ENCODE measurements around the gene RNF130.
"Not testable (repeated sequence)": the region's sequence is repeated elsewhere in the genome, so short reads cannot be mapped to it uniquely, and the experiment has no call there.

Gene RNF130

GRCh38 chr5:180026320-180026719 lies 45.2 kb downstream of the RNF130 start:
- DNase-seq (ENCODE audit: low read depth in 1 of 2, low spot score in 1 of 2) = no peak

DNA sequence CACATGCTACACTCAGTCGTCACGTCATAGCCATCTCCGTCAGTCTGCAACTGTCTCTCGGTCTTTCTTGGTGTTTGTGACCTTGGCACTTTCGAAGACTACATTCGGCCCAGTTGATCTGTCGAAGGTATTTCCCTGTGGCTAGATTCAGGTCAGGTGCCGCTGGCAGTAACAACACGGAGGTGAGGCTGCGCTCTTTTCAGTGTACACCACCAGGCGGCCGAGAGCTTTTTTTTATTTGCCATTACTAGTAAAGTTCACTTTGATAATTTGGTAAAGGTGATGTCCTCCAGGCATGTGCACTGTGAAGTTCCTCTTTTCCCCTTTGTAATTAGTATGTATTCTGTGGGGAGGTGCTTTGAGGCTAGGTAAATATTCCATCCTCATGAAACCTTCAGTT lies 49.7 kb downstream of the RNF130 start:
- DNase-seq (ENCODE audit: low read depth in 1 of 2, low spot score in 1 of 2) = no peak

DNA sequence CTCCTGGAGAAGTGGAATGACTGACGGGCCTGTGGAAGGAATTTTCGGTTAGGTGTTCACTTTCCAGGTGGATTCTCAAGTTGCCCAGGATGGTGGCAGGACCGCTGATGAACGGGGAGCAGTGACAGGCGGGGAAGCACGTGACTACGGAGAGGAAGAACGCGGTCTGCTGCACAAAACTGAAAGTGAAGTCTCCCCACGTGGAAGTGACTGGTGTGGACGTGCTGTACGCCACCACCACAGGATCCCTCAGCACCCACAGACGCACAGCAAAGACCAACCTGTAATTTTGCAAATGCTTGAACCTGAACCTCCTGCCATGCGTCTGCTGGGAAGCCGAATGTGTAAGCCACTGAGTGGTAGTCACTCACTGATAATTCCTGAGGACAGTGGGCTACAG lies 51.4 kb downstream of the RNF130 start:
- DNase-seq (ENCODE audit: low read depth in 1 of 2, low spot score in 1 of 2) = no peak

- DNase-seq (ENCODE audit: low read depth in 1 of 2, low spot score in 1 of 2) = no peak
Measured at GRCh38 chr5:180018347-180019060, 53.1 kb downstream of the RNF130 start.

- not testable (repeated sequence) for DNase-seq (ENCODE audit: low read depth in 1 of 2, low spot score in 1 of 2)
Measured at GRCh38 chr5:180015523-180015922, 56.0 kb downstream of the RNF130 start.

- DNase-seq (ENCODE audit: low read depth in 1 of 2, low spot score in 1 of 2) = no peak
Measured at GRCh38 chr5:180013678-180014077, 57.9 kb downstream of the RNF130 start.

DNA sequence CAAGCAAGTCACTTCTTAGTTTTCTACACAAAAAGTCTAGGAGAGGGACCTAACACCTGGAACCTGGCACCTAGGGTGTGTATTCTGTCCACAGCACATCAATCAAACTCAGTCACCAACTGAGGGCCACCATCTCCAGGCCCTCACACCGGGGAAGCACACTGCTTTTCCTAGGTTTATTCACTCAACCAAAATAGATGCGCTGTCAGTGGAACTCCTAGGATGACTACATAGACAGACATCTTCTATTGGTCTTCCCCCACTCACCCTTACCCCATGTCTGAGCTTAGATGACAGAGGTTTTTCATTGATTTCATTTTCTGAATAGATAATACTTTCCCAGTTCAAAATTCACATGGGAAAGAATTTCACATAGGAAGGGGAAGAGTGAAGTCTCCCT lies 59.2 kb downstream of the RNF130 start:
- DNase-seq (ENCODE audit: low read depth in 1 of 2, low spot score in 1 of 2) = no peak

GRCh38 chr5:180010636-180011035 lies 60.9 kb downstream of the RNF130 start:
- no peak for DNase-seq (ENCODE audit: low read depth in 1 of 2, low spot score in 1 of 2)

GRCh38 chr5:180009581-180009980 lies 62.0 kb downstream of the RNF130 start:
- DNase-seq (ENCODE audit: low read depth in 1 of 2, low spot score in 1 of 2) = no peak

DNA sequence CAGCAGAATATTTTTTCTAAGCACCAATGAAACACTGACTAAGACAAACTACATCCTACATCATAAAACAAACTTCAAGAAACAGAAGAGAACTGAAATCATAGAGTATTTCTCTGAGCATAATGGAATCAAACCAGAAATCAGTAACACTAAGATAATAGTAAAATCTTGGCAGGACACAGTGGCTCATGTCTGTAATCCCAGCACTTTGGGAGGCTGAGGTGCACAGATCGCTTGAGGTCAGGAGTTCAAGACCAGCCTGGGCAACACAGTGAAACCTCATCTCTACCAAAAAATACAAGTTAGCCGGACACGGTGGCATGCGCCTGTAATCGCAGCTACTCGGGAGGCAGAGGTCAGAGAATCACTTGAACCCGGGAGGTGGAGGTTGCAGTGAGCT lies 63.1 kb downstream of the RNF130 start:
- DNase-seq (ENCODE audit: low read depth in 1 of 2, low spot score in 1 of 2) = no peak

DNA sequence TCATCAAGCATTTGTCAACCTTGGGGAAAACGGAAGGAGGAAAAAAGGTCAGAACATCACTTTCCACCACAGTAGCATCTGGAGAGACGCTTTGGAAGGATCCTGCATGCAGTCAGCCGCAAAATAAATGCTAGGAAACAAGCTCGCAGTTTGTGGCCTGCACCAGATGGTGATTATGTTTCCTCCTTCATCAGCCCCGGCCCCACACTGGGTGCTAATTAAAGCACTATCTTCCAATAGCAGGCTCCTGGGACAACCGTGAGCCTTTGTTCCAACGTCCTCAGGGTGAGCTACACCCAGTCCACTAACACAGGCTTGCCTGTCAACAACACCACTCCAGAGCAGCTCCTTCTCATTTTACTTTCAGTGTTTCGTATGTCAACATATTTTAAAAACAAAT lies 64.0 kb downstream of the RNF130 start:
- no peak for DNase-seq (ENCODE audit: low read depth in 1 of 2, low spot score in 1 of 2)

DNA sequence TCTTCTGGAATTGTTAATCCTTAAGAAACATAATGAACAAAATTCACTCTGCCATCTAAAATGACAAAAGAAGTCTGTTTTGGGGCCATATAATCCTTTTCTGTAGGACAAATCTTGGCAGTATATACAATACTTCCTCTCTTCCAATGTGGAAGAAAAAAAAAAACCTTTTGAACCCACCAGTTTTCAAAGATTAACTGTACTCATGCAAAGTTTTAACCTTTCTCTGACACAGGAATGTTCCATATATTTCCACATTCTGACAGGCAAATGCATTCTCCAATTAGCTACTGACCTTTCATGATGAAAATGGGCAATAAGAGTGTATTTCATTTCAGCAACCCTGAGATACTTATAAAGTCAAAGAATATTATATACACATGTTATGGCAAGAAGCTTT lies 65.4 kb downstream of the RNF130 start:
- no peak for DNase-seq (ENCODE audit: low read depth in 1 of 2, low spot score in 1 of 2)

- DNase-seq (ENCODE audit: low read depth in 1 of 2, low spot score in 1 of 2) = no peak
Measured at GRCh38 chr5:180003127-180003526, 68.4 kb downstream of the RNF130 start.

GRCh38 chr5:180001742-180002141 lies 69.8 kb downstream of the RNF130 start:
- no peak for DNase-seq (ENCODE audit: low read depth in 1 of 2, low spot score in 1 of 2)

GRCh38 chr5:180001136-180001535 lies 70.4 kb downstream of the RNF130 start:
- DNase-seq (ENCODE audit: low read depth in 1 of 2, low spot score in 1 of 2) = no peak

- no peak for DNase-seq (ENCODE audit: low read depth in 1 of 2, low spot score in 1 of 2)
Measured at GRCh38 chr5:179998485-179998884, 73.1 kb downstream of the RNF130 start.

GRCh38 chr5:179994583-179995323 lies 76.8 kb downstream of the RNF130 start:
- DNase-seq (ENCODE audit: low read depth in 1 of 2, low spot score in 1 of 2) = no peak

- not testable (repeated sequence) for DNase-seq (ENCODE audit: low read depth in 1 of 2, low spot score in 1 of 2)
Measured at GRCh38 chr5:179992855-179993254, 78.7 kb downstream of the RNF130 start.

DNA sequence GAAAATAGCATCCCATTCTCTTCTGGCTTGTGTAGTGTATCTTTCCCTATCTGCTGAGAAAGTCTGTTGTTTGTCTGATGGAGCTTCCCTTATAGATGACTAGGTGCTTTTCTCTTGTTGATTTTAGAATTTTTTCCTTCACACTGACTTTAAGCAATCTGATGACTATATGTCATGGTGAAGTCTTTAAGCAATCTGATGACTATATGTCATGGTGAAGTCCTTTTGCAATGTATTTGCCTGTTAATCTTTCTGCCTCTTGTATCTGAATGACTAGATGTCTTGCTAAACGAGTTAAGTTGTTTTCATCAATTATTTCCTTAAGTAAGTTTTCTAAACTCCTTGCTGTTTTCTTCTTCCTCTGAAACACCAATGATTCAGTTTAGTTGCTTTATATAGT lies 80.5 kb downstream of the RNF130 start:
- DNase-seq (ENCODE audit: low read depth in 1 of 2, low spot score in 1 of 2) = no peak

DNA sequence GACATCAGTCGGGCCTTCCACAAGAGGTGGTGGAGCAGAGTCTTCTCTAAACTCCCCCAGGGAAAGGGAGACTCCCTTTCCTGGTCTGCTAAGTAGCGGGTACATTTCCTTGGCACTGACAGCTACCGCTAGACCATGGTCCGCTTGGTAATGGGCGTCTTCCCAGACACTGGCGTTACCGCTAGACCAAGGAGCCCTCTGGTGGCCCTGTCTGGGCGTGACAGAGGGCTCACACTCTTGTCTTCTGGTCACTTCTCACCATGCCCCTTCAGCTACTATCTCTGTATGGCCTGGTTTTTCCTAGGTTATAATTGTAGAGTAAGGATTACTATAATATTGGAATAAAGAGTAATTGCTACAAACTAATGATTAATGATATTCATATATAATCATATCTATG lies 81.0 kb downstream of the RNF130 start:
- DNase-seq (ENCODE audit: low read depth in 1 of 2, low spot score in 1 of 2) = not testable (repeated sequence)

- DNase-seq (ENCODE audit: low read depth in 1 of 2, low spot score in 1 of 2) = no peak
Measured at GRCh38 chr5:179986328-179986727, 85.2 kb downstream of the RNF130 start.

DNA sequence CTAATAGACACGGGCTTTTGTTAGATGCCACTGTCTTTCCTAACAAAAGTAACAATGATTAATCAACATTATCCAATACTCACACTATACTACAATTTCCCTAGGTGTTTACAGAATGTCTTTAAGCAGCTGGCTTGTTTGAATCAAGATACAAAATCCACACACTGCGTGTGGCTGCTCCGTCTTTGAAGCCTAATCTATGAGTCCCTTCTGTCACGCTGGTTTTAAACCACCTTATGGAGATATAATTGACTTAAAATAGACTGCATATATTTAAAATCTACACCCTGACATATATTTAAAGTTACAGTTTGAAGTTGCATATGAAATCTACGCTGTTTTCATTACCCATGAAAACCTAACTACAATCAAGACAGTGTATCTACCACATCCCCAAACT lies 89.9 kb downstream of the RNF130 start:
- no peak for DNase-seq (ENCODE audit: low read depth in 1 of 2, low spot score in 1 of 2)

- no peak for DNase-seq (ENCODE audit: low read depth in 1 of 2, low spot score in 1 of 2)
Measured at GRCh38 chr5:179980767-179981166, 90.8 kb downstream of the RNF130 start.

All from activated CD4-positive, alpha-beta T cell treated with anti-CD3 and anti-CD28 coated beads, Interleukin-2, amount 50 U/mL, for 24 hours (primary cell).